ENCODE data around the gene TMPRSS4. TPM values are rescaled to one million over a fixed set of nuclear protein-coding genes. Genes with fewer than 3 reads are reported as not detected.

The TMPRSS4 gene
- total and polyA plus RNA-seq, 9 of the 15 experiments (the other 6 are each of a cell fraction or from before 2014, with no cell fraction given), result 4.0 to 10.0 (median 5.6) TPM

DNA sequence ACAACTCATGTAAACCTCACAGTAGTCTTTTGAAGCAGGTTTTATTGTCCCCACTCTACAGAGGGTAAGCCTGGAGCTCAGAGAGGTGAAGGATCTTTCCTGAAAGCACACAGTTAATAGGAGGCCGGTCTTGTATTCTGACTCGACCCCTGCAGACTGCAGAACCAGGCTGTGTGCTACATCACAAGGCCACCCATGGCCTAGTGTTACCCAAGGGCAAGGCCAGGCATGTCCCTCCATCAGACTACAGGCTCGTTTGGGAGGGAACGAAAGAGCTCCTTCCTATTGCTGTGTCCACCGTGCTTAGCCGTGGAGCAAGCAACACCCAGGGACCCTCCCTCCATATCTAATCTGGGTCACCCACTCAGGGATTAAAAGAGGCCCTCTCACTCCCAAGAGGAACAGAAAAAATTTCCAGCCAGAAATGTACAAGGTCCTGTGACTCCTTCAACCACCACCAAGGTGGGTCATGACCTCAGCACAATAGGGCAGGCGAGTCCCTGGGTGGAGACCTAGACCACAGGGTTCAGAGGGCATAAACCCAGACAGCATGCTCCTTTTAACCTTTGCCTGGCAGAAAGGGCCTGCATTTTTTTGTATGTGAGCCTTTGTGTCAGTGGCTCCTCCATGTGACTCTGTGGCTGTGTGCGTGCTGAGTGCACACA lies 16.2 kb downstream of the TMPRSS4 start (continued):
- TF ChIP-seq, protein P1, sequence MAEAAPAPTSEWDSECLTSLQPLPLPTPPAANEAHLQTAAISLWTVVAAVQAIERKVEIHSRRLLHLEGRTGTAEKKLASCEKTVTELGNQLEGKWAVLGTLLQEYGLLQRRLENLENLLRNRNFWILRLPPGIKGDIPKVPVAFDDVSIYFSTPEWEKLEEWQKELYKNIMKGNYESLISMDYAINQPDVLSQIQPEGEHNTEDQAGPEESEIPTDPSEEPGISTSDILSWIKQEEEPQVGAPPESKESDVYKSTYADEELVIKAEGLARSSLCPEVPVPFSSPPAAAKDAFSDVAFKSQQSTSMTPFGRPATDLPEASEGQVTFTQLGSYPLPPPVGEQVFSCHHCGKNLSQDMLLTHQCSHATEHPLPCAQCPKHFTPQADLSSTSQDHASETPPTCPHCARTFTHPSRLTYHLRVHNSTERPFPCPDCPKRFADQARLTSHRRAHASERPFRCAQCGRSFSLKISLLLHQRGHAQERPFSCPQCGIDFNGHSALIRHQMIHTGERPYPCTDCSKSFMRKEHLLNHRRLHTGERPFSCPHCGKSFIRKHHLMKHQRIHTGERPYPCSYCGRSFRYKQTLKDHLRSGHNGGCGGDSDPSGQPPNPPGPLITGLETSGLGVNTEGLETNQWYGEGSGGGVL (CRISPR knock-in tag; IDR thresholded peaks at IDR 0.05), result no peak
- TF ChIP-seq JUND (IDR thresholded peaks at IDR 0.05; ENCODE audit: borderline replicate concordance, low read depth, low read length) (no peak), JUND (tag; IDR thresholded peaks at IDR 0.05; ENCODE audit: borderline replicate concordance, low read depth, low read length) (0 out of 3 replicates have a peak, but pooled peaks have one; percentile 3), CHCHD3 (CRISPR knock-in tag; IDR thresholded peaks at IDR 0.05) (no peak), NR2F6 (CRISPR knock-in tag; IDR thresholded peaks at IDR 0.05) (no peak), ETV1 (tag; conservative IDR thresholded peaks at IDR 0.05; ENCODE audit: low read depth) (no peak), ZNF583 (CRISPR knock-in tag; IDR thresholded peaks at IDR 0.05) (no peak), SMARCB1 (IDR thresholded peaks at IDR 0.05; ENCODE audit: insufficient read length, low read depth) (no peak), STAG1 (CRISPR knock-in tag; IDR thresholded peaks at IDR 0.05; ENCODE audit: borderline replicate concordance) (no peak), BRD4 (IDR thresholded peaks at IDR 0.05) (no peak), EP300 (IDR thresholded peaks at IDR 0.05; ENCODE audit: low read length) (no peak), ZNF668 (CRISPR knock-in tag; IDR thresholded peaks at IDR 0.05) (no peak), ZNF644 (tag; IDR thresholded peaks at IDR 0.05; ENCODE audit: low read depth) (no peak), ZNF384 (IDR thresholded peaks at IDR 0.05; ENCODE audit: low read depth, low read length) (no peak)
- TF ChIP-seq, protein P2, sequence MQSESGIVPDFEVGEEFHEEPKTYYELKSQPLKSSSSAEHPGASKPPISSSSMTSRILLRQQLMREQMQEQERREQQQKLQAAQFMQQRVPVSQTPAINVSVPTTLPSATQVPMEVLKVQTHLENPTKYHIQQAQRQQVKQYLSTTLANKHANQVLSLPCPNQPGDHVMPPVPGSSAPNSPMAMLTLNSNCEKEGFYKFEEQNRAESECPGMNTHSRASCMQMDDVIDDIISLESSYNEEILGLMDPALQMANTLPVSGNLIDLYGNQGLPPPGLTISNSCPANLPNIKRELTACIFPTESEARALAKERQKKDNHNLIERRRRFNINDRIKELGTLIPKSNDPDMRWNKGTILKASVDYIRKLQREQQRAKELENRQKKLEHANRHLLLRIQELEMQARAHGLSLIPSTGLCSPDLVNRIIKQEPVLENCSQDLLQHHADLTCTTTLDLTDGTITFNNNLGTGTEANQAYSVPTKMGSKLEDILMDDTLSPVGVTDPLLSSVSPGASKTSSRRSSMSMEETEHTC (IDR thresholded peaks at IDR 0.05), result no peak
- TF ChIP-seq, protein P3, sequence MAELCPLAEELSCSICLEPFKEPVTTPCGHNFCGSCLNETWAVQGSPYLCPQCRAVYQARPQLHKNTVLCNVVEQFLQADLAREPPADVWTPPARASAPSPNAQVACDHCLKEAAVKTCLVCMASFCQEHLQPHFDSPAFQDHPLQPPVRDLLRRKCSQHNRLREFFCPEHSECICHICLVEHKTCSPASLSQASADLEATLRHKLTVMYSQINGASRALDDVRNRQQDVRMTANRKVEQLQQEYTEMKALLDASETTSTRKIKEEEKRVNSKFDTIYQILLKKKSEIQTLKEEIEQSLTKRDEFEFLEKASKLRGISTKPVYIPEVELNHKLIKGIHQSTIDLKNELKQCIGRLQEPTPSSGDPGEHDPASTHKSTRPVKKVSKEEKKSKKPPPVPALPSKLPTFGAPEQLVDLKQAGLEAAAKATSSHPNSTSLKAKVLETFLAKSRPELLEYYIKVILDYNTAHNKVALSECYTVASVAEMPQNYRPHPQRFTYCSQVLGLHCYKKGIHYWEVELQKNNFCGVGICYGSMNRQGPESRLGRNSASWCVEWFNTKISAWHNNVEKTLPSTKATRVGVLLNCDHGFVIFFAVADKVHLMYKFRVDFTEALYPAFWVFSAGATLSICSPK (IDR thresholded peaks at IDR 0.05; ENCODE audit: borderline replicate concordance), result no peak
- TF ChIP-seq, protein P4, sequence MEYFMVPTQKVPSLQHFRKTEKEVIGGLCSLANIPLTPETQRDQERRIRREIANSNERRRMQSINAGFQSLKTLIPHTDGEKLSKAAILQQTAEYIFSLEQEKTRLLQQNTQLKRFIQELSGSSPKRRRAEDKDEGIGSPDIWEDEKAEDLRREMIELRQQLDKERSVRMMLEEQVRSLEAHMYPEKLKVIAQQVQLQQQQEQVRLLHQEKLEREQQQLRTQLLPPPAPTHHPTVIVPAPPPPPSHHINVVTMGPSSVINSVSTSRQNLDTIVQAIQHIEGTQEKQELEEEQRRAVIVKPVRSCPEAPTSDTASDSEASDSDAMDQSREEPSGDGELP (CRISPR knock-in tag; IDR thresholded peaks at IDR 0.05; ENCODE audit: borderline replicate concordance), result no peak
- TF ChIP-seq, protein P5, sequence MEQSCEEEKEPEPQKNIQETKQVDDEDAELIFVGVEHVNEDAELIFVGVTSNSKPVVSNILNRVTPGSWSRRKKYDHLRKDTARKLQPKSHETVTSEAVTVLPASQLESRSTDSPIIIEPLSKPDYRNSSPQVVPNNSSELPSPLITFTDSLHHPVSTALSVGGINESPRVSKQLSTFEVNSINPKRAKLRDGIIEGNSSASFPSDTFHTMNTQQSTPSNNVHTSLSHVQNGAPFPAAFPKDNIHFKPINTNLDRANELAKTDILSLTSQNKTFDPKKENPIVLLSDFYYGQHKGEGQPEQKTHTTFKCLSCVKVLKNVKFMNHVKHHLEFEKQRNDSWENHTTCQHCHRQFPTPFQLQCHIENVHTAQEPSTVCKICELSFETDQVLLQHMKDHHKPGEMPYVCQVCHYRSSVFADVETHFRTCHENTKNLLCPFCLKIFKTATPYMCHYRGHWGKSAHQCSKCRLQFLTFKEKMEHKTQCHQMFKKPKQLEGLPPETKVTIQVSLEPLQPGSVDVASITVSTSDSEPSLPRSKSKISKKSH (CRISPR knock-in tag; IDR thresholded peaks at IDR 0.05), result no peak
